ENCODE measurements around the gene PCBP3.

The PCBP3 gene

DNA sequence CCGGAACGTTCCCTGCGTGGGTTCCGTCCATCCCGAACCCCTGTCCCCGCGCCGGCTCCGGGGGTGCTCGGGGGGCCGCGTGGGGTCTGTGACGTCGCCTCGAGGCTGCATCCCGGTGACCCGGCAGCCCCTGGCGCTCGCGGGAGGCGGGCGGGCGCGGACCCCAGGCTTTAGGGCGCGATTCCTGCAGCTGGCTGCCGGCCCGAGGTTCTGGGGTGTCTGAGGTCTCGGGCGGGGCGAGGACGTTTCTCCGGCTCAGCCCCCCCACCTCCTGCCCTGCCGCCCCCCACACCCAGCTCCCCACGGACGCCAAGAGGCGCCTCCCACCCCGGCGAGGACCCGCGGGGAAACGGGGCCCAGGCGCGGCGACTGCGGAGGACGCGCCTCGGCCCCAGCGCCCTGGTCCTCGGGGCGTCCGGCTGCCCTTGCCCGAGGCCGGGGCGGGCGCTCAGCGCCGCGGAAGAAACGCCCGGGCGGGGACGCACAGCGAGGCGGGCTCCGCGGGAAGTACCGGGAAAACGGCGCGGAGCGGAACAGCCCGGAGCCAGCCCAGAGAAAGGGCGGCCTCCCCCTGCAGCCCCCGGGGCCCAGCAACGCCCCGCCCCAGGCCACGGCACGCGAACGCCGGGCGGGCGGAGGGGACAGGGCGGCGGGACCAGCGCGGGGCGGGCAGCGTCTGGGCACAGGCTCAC, 1.3 kb upstream of the PCBP3 start:
- no peaks in the 10 kb centered on the region for H3K9me2 ChIP-seq (replicated peaks; ENCODE audit: insufficient read depth, low read length)
- H3F3A ChIP-seq (ENCODE audit: insufficient read depth) = peaks cover 32% of the 10 kb centered on the region
- no peaks in the 10 kb centered on the region for H4K20me1 ChIP-seq (ENCODE audit: low read depth, low read length)
- no peak overlapping the region for H3K4me2 ChIP-seq (ENCODE audit: low read depth, low read length, poor library complexity, severe bottlenecking)
- no peak overlapping the region for H3K4me3 ChIP-seq (ENCODE audit: insufficient read depth, low read length, poor library complexity, severe bottlenecking)
- no peak overlapping the region for H2AFZ ChIP-seq (ENCODE audit: low read depth, low read length, severe bottlenecking)
- no peaks in the 10 kb centered on the region for H3K79me2 ChIP-seq (ENCODE audit: insufficient read depth, low read length)
- no peaks in the 10 kb centered on the region for H3K27me3 ChIP-seq (ENCODE audit: low read length)
- no peaks in the 10 kb centered on the region for H3K9me3 ChIP-seq (ENCODE audit: insufficient read depth, low read length)
- TF ChIP-seq, protein P1, sequence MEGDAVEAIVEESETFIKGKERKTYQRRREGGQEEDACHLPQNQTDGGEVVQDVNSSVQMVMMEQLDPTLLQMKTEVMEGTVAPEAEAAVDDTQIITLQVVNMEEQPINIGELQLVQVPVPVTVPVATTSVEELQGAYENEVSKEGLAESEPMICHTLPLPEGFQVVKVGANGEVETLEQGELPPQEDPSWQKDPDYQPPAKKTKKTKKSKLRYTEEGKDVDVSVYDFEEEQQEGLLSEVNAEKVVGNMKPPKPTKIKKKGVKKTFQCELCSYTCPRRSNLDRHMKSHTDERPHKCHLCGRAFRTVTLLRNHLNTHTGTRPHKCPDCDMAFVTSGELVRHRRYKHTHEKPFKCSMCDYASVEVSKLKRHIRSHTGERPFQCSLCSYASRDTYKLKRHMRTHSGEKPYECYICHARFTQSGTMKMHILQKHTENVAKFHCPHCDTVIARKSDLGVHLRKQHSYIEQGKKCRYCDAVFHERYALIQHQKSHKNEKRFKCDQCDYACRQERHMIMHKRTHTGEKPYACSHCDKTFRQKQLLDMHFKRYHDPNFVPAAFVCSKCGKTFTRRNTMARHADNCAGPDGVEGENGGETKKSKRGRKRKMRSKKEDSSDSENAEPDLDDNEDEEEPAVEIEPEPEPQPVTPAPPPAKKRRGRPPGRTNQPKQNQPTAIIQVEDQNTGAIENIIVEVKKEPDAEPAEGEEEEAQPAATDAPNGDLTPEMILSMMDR (IDR thresholded peaks at IDR 0.05; ENCODE audit: insufficient read depth, low read length, poor library complexity, severe bottlenecking) = no peak
- no peak for TF ChIP-seq EZH2phosphoT487 (conservative IDR thresholded peaks at IDR 0.05; ENCODE audit: low read length)
- H3K27ac ChIP-seq (ENCODE audit: low read depth, low read length) = peak overlapping the region; percentile 94
- no peaks in the 10 kb centered on the region for H3K36me3 ChIP-seq (ENCODE audit: low read length)
- H3K9ac ChIP-seq (ENCODE audit: low read length) = no peak overlapping the region

DNA sequence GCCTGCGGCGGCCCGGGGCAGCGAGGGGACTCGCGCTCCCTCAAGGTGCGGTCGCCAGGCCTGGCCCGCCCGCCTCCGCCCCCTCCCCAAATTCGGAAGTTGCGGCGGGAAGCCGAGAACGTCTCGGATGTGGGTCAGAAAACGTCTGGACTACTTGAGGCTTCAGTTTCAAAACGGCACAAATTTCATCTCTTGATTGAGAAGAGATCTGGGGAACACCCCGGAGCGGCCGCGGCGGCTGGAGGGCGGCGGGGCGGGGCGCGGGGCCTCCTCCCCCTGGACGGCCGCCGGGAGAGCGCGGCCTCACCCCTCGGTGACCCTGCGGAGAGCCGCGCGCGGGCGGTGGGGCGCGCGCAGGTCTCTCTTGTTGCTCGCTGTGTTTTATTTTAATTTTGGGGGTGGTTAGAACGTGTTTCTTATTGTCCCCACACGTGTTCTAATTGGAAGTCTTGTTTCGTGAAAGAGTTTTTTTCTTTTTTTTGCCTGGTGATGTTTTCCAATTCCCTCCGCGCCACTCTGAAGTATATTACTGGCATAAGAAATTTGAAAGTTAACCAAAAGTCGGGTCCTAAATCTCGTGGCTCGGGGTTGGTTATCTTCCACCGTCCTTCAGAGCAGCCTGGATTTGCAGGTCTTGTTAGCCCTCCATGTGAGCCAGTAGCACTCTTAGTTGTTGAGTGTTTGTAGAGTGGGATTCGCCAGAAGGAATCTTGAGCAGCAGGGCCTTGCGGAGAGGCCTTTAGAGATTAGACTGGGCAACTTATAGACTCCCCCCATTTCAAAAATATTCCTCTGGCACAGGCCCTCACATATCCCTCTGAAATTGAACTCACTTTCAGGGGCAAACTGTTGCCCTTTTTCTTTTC, 749 bp downstream of the PCBP3 start:
- peak overlapping the region; percentile 26 for H3K9ac ChIP-seq (ENCODE audit: low read length)
- peak overlapping the region; percentile 57 for H3K4me2 ChIP-seq (ENCODE audit: low read depth, low read length, poor library complexity, severe bottlenecking)
- H4K20me1 ChIP-seq (ENCODE audit: low read depth, low read length) = no peaks in the 10 kb centered on the region
- no peaks in the 10 kb centered on the region for H3K79me2 ChIP-seq (ENCODE audit: insufficient read depth, low read length)
- TF ChIP-seq, protein P1 (IDR thresholded peaks at IDR 0.05; ENCODE audit: insufficient read depth, low read length, poor library complexity, severe bottlenecking) = no peak
- TF ChIP-seq EZH2phosphoT487 (conservative IDR thresholded peaks at IDR 0.05; ENCODE audit: low read length) = no peak
- peak overlapping the region; percentile 91 for H3K27ac ChIP-seq (ENCODE audit: low read depth, low read length)
- H3K9me3 ChIP-seq (ENCODE audit: insufficient read depth, low read length) = no peaks in the 10 kb centered on the region
- no peak overlapping the region for H3K4me3 ChIP-seq (ENCODE audit: insufficient read depth, low read length, poor library complexity, severe bottlenecking)
- peaks cover 23% of the 10 kb centered on the region for H3F3A ChIP-seq (ENCODE audit: insufficient read depth)
- H3K27me3 ChIP-seq (ENCODE audit: low read length) = no peaks in the 10 kb centered on the region
- H3K9me2 ChIP-seq (replicated peaks; ENCODE audit: insufficient read depth, low read length) = no peaks in the 10 kb centered on the region
- H3K36me3 ChIP-seq (ENCODE audit: low read length) = no peaks in the 10 kb centered on the region
- no peak overlapping the region for H2AFZ ChIP-seq (ENCODE audit: low read depth, low read length, severe bottlenecking)

DNA sequence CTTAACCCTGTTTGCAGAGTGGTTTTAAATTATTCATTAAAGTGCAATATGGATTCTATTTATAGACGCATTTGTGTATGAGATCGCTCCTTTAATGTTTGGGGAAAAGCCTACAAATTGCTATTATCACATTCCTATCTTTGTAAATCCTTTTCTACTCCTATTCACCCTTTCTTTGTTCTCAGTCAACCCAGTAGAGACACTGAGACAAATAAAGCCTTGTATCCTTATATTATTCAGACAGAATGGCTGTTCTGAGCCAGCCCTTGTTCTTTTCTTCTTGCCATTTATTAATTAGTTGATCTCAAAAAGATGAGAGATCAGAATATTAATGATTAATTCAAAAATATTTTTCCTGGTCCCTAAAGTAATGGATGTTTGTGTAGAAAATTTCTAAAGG, 8.4 kb downstream of the PCBP3 start:
- Histone ChIP-seq H3K9ac (ENCODE audit: low read length) (no peak overlapping the region), H2AFZ (ENCODE audit: low read depth, low read length, severe bottlenecking) (no peak overlapping the region), H3K4me2 (ENCODE audit: low read depth, low read length, poor library complexity, severe bottlenecking) (no peak overlapping the region), H3K9me3 (ENCODE audit: insufficient read depth, low read length) (no peaks in the 10 kb centered on the region), H3K36me3 (ENCODE audit: low read length) (no peaks in the 10 kb centered on the region), H3K79me2 (ENCODE audit: insufficient read depth, low read length) (no peaks in the 10 kb centered on the region), H3K4me3 (ENCODE audit: insufficient read depth, low read length, poor library complexity, severe bottlenecking) (no peak overlapping the region), H4K20me1 (ENCODE audit: low read depth, low read length) (no peaks in the 10 kb centered on the region; the same call in 1 of the 2 replicates), H3K27me3 (ENCODE audit: low read length) (no peaks in the 10 kb centered on the region), H3F3A (ENCODE audit: insufficient read depth) (no peaks in the 10 kb centered on the region), H3K27ac (ENCODE audit: low read depth, low read length) (no peak overlapping the region), H3K9me2 (replicated peaks; ENCODE audit: insufficient read depth, low read length) (no peaks in the 10 kb centered on the region)
- TF ChIP-seq EZH2phosphoT487 (conservative IDR thresholded peaks at IDR 0.05; ENCODE audit: low read length) = no peak
- TF ChIP-seq, protein P1 (IDR thresholded peaks at IDR 0.05; ENCODE audit: insufficient read depth, low read length, poor library complexity, severe bottlenecking) = no peak

Data from SU-DHL-6 (cell line).